Progenitor cell of endocrine pancreas (in vitro differentiated cells): Measurements from ENCODE around the gene CMTM6. TPM values are rescaled to one million over a fixed set of nuclear protein-coding genes. Genes with fewer than 3 reads are reported as not detected.

Source experiments
- DNase-seq: peaks from one replicate; pipeline ENCODE4 v3.0.0; 2021; ENCODE audit warnings: low spot score; ENCODE audit not compliant: unreplicated experiment
- H3K27ac Mint-ChIP-seq: 2 replicates; pipeline ENCODE4 v1.8.0; 2021; ENCODE audit warnings: mild to moderate bottlenecking, moderate library complexity, mixed read lengths
- H3K27me3 Mint-ChIP-seq: 2 replicates; pipeline ENCODE4 v1.8.0; 2021; ENCODE audit warnings: mixed read lengths
- H3K36me3 Mint-ChIP-seq: 2 replicates; pipeline ENCODE4 v1.8.0; 2022; ENCODE audit warnings: mixed read lengths; ENCODE audit not compliant: insufficient read depth
- H3K4me1 Mint-ChIP-seq: 2 replicates; pipeline ENCODE4 v1.8.0; 2021; ENCODE audit warnings: low read depth, mixed read lengths
- H3K4me3 Mint-ChIP-seq: 2 replicates; pipeline ENCODE4 v1.8.0; 2021; ENCODE audit warnings: low read depth, mild to moderate bottlenecking, moderate library complexity, mixed read lengths
- H3K9me3 Mint-ChIP-seq: 2 replicates; pipeline ENCODE4 v1.8.0; 2021; ENCODE audit warnings: low read depth, mixed read lengths
- total RNA-seq: library from RNA; stranded (reverse); gene quantifications from 2 replicates; pipeline ENCODE4 v1.2.1, GENCODE V29; 2021
- TF ChIP-seq, protein P1 (sequence below): fragments of 200-600 bp; sonication (generic); IDR thresholded peaks from one replicate; pipeline ENCODE4 v1.5.0; 2021; ENCODE audit warnings: antibody characterized with exemption, mild to moderate bottlenecking; ENCODE audit not compliant: unreplicated experiment

The CMTM6 gene
- total RNA-seq, 1 donor from 2014 or later, result 52.7 TPM

GRCh38 chr3:32500231-32500630 is 2.4 kb downstream of the CMTM6 start:
- peaks cover 3% of the 10 kb centered on the region for H3K9me3 Mint-ChIP-seq
- H3K27me3 Mint-ChIP-seq, result no peaks in the 10 kb centered on the region
- no peak overlapping the region for H3K27ac Mint-ChIP-seq
- H3K4me1 Mint-ChIP-seq, result peaks cover 28% of the 10 kb centered on the region
- DNase-seq, result no peak
- TF ChIP-seq, protein P1, sequence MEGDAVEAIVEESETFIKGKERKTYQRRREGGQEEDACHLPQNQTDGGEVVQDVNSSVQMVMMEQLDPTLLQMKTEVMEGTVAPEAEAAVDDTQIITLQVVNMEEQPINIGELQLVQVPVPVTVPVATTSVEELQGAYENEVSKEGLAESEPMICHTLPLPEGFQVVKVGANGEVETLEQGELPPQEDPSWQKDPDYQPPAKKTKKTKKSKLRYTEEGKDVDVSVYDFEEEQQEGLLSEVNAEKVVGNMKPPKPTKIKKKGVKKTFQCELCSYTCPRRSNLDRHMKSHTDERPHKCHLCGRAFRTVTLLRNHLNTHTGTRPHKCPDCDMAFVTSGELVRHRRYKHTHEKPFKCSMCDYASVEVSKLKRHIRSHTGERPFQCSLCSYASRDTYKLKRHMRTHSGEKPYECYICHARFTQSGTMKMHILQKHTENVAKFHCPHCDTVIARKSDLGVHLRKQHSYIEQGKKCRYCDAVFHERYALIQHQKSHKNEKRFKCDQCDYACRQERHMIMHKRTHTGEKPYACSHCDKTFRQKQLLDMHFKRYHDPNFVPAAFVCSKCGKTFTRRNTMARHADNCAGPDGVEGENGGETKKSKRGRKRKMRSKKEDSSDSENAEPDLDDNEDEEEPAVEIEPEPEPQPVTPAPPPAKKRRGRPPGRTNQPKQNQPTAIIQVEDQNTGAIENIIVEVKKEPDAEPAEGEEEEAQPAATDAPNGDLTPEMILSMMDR, result no peak
- H3K36me3 Mint-ChIP-seq, result peaks cover 7% of the 10 kb centered on the region
- peak overlapping the region; percentile 18 for H3K4me3 Mint-ChIP-seq

GRCh38 chr3:32499585-32499984 is 3.1 kb downstream of the CMTM6 start:
- H3K27ac Mint-ChIP-seq, result no peak overlapping the region
- no peak for DNase-seq
- H3K9me3 Mint-ChIP-seq, result peaks cover 3% of the 10 kb centered on the region
- H3K27me3 Mint-ChIP-seq, result no peaks in the 10 kb centered on the region
- H3K4me1 Mint-ChIP-seq, result peaks cover 28% of the 10 kb centered on the region
- TF ChIP-seq, protein P1, result no peak
- H3K36me3 Mint-ChIP-seq, result peaks cover 7% of the 10 kb centered on the region
- H3K4me3 Mint-ChIP-seq, result no peak overlapping the region

- peaks cover 7% of the 10 kb centered on the region for H3K36me3 Mint-ChIP-seq
- no peak overlapping the region for H3K4me3 Mint-ChIP-seq
- TF ChIP-seq, protein P1, result no peak
- H3K4me1 Mint-ChIP-seq, result peaks cover 28% of the 10 kb centered on the region
- no peak for DNase-seq
- no peak overlapping the region for H3K27ac Mint-ChIP-seq
- peaks cover 3% of the 10 kb centered on the region for H3K9me3 Mint-ChIP-seq
- H3K27me3 Mint-ChIP-seq, result no peaks in the 10 kb centered on the region
Observed at GRCh38 chr3:32498992-32499391, 3.7 kb downstream of the CMTM6 start.

GRCh38 chr3:32498252-32498651 is 4.4 kb downstream of the CMTM6 start:
- Mint-ChIP-seq H3K36me3 (peaks cover 7% of the 10 kb centered on the region), H3K27me3 (no peaks in the 10 kb centered on the region), H3K9me3 (peaks cover 3% of the 10 kb centered on the region), H3K27ac (no peak overlapping the region), H3K4me3 (no peak overlapping the region), H3K4me1 (peaks cover 28% of the 10 kb centered on the region)
- no peak for DNase-seq
- TF ChIP-seq, protein P1, result no peak

DNA sequence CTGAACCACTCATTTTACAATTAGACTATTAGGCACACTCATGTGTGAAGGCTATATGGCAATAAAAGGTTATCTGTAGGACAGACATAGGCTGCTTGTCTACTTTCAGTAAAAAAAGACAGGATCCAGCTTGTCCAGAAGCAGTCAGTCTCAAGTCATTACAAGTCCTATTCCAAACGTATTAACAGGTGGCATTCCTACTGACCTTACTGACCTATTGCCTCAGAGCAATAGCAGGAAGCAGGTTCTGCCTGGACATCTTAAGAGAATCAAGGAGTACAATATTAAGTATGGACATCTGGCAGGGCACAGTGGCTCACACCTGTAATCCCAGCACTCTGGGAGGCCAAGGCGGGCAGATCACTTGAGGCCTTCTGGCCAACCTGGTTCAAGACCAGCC is 7.0 kb downstream of the CMTM6 start:
- H3K9me3 Mint-ChIP-seq, result peaks cover 3% of the 10 kb centered on the region
- H3K4me1 Mint-ChIP-seq, result peaks cover 14% of the 10 kb centered on the region
- no peaks in the 10 kb centered on the region for H3K27me3 Mint-ChIP-seq
- no peak overlapping the region for H3K4me3 Mint-ChIP-seq
- peaks cover 7% of the 10 kb centered on the region for H3K36me3 Mint-ChIP-seq
- no peak for DNase-seq
- TF ChIP-seq, protein P1, result no peak
- H3K27ac Mint-ChIP-seq, result peak overlapping the region; percentile 78
